Measurements from ENCODE around the gene SEPTIN5.
A peak's percentile ranks its signal among the peaks of the same experiment; 100 is the strongest.
"Not testable (repeated sequence)": the region's sequence is repeated elsewhere in the genome, so short reads cannot be mapped to it uniquely, and the experiment has no call there.

SEPTIN5 gene

DNA sequence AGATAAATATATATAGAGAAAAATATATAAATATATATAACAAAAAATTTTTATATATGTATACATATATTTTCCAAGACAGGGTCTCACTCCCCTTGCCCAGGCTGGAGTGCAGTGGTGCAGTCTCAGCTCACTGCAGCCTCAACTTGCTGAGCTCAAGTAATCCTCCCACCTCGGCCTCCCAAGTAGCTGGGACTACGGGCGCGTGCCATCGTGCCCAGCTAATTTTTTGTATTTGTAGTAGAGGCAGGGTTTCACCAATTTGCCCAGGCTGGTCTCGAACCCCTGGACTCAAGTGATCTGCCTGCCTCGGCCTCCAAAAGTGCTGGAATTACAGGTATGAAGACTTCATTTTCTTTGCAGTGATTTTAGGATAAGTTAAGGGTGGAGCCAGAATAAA is 38.9 kb upstream of the SEPTIN5 start:
- CTCF ChIA-PET: interaction anchor here (1.0 kb wide), 1 partner anchor 46 kb away, joined by 3 read pairs; no protein-coding TSS in a partner anchor
- Mint-ChIP-seq H3K9me3 (no peaks in the 10 kb centered on the region), H3K27me3 (peaks cover 34% of the 10 kb centered on the region), H3K36me3 (no peaks in the 10 kb centered on the region), H3K4me1 (no peaks in the 10 kb centered on the region), H3K4me3 (no peak overlapping the region), H3K27ac (no peak overlapping the region)
- DNase-seq: no peak

DNA sequence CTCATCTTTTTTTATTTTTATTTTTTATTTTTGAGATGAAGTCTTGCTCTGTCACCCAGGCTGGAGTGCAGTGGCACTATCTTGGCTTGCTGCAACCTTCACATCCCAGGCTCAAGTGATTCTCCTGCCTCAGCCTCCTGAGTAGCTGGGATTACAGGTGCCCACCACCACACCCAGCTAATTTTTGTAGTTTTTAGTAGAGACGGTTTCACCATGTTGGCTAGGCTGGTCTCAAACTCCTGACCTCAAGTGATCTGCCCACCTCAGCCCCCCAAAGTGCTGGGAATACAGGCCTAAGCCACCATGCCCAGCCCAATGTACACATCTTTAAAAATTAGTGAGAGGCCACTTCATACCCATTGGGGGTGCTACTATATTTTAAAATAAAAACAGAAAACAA is 37.9 kb upstream of the SEPTIN5 start:
- H3K4me1 Mint-ChIP-seq, H3K9me3 Mint-ChIP-seq, H3K27ac Mint-ChIP-seq, H3K4me3 Mint-ChIP-seq, H3K36me3 Mint-ChIP-seq, DNase-seq: not testable (repeated sequence)
- H3K27me3 Mint-ChIP-seq: peaks cover 39% of the 10 kb centered on the region
- CTCF ChIA-PET: interaction anchor here (1.0 kb wide), 1 partner anchor 47 kb away, joined by 3 read pairs; no protein-coding TSS in a partner anchor

DNA sequence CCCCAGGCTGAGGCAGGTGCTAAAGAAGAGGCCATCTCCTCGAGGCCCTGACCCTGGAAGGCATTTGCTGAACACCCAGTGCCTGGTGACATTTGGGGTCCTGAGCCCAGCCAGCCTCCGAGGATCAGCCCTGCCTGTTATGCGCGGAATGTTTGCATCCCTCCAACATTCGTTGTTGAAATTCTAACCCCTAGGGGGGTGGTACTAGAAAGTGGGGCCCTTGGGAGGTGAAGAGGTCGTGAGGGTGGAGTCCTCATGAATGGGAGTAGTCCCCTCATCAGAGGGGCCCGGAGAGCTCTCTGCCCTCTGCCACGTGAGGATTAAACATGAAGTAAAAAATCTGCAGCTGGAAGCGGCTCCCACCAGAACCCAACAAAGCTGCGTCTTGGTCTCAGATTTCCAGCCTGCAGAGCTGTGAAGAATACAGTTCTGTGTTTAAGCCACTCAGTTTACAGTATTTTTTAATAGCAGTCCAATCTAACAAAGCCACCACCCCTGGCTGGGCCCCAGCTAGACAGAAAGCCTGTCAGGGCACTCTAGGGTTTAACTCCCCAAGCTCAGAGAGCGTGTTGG is 35.3 kb upstream of the SEPTIN5 start:
- Mint-ChIP-seq H3K4me1 (no peaks in the 10 kb centered on the region), H3K4me3 (no peak overlapping the region), H3K36me3 (no peaks in the 10 kb centered on the region), H3K27me3 (peaks cover 40% of the 10 kb centered on the region), H3K9me3 (no peaks in the 10 kb centered on the region), H3K27ac (no peak overlapping the region)
- no peak for DNase-seq
- CTCF ChIA-PET: interaction anchor here (0.6 to 2.8 kb wide), 7 partner anchors 11 to 985 kb away, joined by 3 to 11 read pairs (median 3); no protein-coding TSS in a partner anchor

DNA sequence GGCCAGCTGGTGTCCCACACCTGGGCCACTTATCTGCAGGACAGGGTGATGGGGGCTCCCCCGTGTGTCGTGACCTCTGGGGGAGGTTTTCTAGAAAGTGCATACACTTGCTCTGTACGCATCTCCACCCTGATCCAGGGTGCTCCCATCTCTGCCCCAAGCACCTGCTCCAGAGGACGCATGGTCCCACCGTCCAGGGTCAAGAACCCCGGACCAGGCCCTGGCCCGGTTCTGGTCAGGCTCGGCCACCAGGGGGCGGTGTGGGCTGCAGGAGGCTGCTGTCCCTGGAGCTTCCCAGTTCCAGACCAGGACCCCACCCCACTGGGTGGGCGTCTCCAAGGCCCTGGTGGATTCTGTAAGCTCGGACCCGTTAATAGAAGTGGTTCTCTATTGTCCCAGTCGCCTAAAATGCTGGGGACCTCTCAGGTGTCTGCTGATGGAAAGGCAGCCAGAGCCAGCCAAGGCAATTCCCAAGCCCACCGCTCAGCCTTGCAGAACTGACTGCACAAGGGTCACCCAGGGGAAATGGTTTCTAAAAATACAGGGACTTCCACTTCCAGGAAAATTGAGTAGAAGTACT is 34.7 kb upstream of the SEPTIN5 start:
- no peaks in the 10 kb centered on the region for H3K4me1 Mint-ChIP-seq
- no peaks in the 10 kb centered on the region for H3K9me3 Mint-ChIP-seq
- H3K27me3 Mint-ChIP-seq: peaks cover 38% of the 10 kb centered on the region
- no peak overlapping the region for H3K27ac Mint-ChIP-seq
- DNase-seq: peak; percentile 51
- H3K4me3 Mint-ChIP-seq: no peak overlapping the region
- CTCF ChIA-PET: interaction anchor here (0.6 to 2.8 kb wide), 8 partner anchors 11 to 984 kb away, joined by 3 to 11 read pairs (median 3); no protein-coding TSS in a partner anchor
- H3K36me3 Mint-ChIP-seq: no peaks in the 10 kb centered on the region

DNA sequence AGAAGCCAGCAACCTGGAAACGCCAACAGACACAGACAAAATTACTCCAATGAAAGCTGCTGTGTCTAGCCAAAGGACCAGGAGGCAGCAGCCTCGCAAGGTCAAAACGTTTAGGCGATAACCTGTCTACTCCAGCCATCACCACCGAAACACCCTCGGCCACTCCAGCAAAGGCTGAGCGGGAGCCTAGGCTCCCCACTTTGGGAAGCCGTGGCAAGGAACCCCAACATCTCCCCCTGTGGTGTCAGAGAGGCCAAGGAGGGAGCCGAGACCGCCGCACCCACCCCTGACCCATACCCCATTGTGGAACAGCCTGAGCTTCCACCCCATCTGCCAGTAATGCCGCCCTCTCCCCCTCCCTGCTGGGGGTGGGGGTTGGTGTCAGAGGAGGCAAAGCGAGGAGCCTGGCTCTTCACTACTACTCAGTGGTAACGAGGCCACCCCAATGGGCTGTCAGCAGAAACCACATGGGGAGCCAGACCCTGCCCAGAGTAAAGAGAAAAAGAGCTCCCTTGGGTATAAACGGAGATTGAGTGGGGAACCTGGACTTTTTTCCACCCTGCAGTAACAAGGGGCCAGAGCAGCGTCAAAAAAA is 33.9 kb upstream of the SEPTIN5 start:
- Mint-ChIP-seq H3K27me3 (peaks cover 38% of the 10 kb centered on the region), H3K36me3 (no peaks in the 10 kb centered on the region)

DNA sequence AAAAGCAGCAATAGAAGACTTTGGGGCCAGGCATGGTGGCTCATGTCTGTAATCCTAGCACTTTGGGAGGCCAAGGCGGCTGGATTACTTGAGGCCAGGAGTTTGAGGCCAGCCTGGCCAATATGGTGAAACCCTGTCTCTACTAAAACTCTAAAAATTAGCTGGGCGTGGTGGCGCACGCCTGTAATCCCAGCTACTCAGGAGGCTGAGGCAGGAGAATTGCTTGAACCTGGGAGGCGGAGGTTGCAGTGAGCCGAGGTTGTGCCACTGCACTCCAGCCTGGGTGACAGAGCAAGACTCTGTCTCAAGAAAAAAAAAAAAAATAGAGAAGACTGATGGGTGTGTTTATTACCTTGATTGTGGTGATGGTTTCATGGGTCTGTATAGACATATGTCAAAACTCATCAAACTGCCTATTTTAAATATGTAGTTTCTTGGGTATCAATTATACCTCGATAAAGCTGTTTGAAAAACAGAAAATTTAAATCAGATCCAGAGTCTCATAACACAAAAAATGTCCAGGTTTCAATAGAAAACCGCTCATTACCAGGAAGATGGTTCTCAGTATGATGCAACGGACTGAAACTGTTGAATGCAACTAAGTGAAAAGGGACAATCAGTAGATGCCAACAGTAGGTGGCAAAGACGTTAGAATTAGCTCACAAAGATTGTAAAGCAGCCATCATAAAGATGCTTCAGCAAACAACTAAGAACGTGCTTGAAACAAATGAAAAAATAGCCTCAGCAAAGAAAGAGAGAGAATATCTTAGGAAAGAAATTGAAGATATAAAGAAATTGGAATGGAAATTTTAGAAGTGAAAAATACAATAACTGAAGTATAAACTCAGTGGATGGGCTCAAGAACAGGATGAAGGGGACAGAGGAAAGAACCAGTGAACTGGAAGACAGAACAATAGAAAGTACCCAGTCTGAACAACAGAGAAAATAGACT is 33.1 kb upstream of the SEPTIN5 start:
- H3K4me1 Mint-ChIP-seq: no peaks in the 10 kb centered on the region
- no peak for DNase-seq
- CTCF ChIA-PET: interaction anchor here (1.6 kb wide), 1 partner anchor 28 kb away, joined by 4 read pairs; no protein-coding TSS in a partner anchor
- no peaks in the 10 kb centered on the region for H3K36me3 Mint-ChIP-seq
- H3K27me3 Mint-ChIP-seq: peaks cover 41% of the 10 kb centered on the region
- H3K27ac Mint-ChIP-seq: no peak overlapping the region
- H3K9me3 Mint-ChIP-seq: no peaks in the 10 kb centered on the region
- no peak overlapping the region for H3K4me3 Mint-ChIP-seq

More for the DNA sequence above, 33.9 kb upstream of the SEPTIN5 start:
- no peak overlapping the region for H3K4me3 Mint-ChIP-seq
- CTCF ChIA-PET: interaction anchor here (1.0 to 2.8 kb wide), 5 partner anchors 10 to 233 kb away, joined by 3 to 11 read pairs (median 4); no protein-coding TSS in a partner anchor
- no peak overlapping the region for H3K27ac Mint-ChIP-seq
- no peak for DNase-seq
- no peaks in the 10 kb centered on the region for H3K4me1 Mint-ChIP-seq
- H3K9me3 Mint-ChIP-seq: no peaks in the 10 kb centered on the region

DNA sequence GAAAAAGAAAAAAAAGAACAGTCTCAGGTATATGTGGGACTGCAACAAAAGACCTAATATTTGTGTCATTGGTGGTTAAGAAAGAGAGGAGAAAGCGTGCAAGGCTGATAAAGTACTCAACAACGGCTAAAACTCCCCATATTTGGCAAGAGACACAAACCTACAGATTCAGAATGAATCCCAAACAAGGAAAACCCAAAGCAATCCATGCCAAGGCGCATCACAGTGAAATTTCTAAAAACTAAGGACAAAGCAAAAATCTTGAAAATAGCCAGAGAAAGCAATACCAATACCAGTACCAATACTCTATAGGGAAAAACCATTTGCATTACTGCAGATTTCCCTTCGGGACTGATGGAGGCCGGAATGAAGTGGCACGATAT is 32.4 kb upstream of the SEPTIN5 start:
- Mint-ChIP-seq H3K36me3 (no peaks in the 10 kb centered on the region), H3K9me3 (no peaks in the 10 kb centered on the region), H3K4me3 (no peak overlapping the region), H3K27me3 (peaks cover 41% of the 10 kb centered on the region), H3K27ac (peak overlapping the region; percentile 42), H3K4me1 (no peaks in the 10 kb centered on the region)
- DNase-seq: no peak
- CTCF ChIA-PET: no interaction called here

DNA sequence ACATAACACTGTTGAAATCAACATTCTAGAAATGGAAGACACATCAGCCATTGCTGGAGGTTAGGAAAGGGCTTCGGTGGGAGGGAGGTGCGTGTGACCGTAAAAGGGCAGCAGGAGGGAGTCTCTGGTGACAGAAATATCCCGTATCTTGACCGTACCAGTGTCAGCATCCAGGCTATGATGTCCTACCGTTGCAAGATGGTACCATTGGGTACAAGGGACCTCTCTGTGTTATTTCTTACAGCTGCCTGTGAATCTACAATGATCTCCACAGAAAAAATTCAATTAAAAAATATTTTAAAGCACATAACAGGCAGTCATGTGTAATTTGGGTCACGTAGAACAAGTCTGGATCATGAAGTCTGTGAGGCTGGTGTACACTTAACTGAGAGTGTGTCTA is 27.4 kb upstream of the SEPTIN5 start:
- Mint-ChIP-seq H3K4me3 (no peak overlapping the region), H3K9me3 (no peaks in the 10 kb centered on the region), H3K4me1 (no peaks in the 10 kb centered on the region), H3K27me3 (peaks cover 50% of the 10 kb centered on the region), H3K36me3 (no peaks in the 10 kb centered on the region), H3K27ac (no peak overlapping the region)
- DNase-seq: no peak
- CTCF ChIA-PET: no interaction called here

DNA sequence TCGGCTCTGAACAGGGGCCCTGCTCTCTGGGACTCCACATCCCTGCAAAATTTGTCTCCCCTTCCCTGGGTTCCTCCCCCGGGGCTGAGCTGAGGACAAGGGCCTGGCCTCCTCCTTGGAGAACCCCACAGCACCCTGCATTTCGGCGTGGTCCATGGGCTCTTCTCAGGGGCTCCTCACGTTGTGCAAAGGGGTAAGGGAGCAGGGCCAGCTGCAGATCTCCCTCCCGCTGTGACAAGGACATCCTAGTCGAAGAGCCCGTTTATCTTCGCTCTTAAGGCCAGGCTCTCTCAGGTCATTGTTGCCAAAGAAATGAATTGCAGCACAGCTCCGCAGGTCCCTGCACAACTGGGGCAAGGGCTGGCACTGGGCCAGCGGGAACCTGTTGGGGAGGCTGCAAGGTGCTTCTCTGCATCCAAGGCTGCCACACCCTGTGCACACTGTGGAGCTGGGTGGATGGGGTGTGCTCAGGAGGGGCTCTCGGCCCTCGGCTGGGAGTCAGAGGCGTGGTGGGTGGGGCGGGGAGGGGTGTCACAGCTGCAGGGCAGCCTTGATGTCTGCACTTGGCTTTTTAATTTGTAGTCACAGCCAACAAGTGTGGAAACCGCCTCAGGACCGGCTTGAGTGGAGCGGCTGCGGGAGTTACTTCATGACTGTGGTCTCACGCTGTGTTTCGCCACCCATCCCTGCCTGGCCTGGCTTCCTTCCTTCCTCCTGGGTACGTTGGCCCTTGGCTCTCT is 26.6 kb upstream of the SEPTIN5 start:
- no peak for DNase-seq
- no peaks in the 10 kb centered on the region for H3K9me3 Mint-ChIP-seq
- H3K27ac Mint-ChIP-seq: no peak overlapping the region
- H3K4me3 Mint-ChIP-seq: no peak overlapping the region
- peaks cover 46% of the 10 kb centered on the region for H3K27me3 Mint-ChIP-seq
- CTCF ChIA-PET: no interaction called here
- H3K4me1 Mint-ChIP-seq: no peaks in the 10 kb centered on the region
- H3K36me3 Mint-ChIP-seq: no peaks in the 10 kb centered on the region

DNA sequence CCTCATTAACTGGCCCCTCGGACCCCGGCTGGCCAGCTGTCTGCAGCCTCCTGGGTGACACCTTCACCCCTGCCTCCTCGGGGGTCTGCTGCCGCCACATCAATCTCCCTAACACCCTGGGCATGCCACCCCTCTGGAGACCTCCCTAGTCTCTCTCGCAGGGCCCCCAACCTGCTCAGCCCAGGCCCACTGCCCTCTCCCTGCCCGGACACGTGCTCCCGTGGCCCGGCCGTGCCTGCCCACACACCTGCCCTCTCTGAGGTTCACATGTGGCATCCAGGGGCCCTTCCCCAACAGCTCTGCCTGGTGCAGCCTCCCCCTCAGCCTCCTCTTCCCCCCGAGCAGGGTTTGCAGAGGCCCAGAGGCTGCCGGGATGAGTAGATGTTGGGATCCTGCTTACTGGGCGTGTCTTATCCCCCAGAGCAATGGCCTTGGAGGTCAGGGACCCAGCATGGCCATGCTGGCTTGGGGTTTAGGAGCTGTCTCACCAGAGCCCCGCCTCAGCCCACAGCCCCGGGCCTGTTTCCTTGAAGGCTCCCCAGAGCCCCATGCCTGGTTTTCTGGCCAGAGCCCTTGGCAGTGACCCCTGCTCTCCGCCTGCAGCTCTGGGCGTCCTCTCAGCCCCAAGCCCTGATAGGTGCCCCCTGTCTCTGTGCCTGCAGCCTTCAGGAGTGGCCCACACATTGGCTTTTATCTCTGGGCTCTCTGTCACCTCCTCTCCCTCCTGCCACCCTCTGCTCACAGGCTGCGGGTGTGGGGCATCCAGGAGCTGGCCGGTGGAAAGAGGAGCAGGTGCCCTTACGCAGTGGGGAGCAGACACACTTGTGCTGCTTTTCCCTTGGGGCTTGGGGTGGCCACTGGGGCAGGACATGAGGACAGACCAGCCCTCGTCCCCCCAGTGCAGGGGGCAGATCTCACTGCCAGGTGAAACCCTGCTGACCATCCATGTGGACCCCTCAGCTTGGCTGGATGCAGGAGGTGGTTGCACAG is 25.7 kb upstream of the SEPTIN5 start:
- Mint-ChIP-seq H3K9me3 (no peaks in the 10 kb centered on the region), H3K4me1 (no peaks in the 10 kb centered on the region), H3K4me3 (no peak overlapping the region), H3K27me3 (peaks cover 42% of the 10 kb centered on the region), H3K36me3 (no peaks in the 10 kb centered on the region), H3K27ac (no peak overlapping the region)
- DNase-seq: no peak
- CTCF ChIA-PET: interaction anchor here (2.0 kb wide), 1 partner anchor 9 kb away, joined by 11 read pairs; no protein-coding TSS in a partner anchor

DNA sequence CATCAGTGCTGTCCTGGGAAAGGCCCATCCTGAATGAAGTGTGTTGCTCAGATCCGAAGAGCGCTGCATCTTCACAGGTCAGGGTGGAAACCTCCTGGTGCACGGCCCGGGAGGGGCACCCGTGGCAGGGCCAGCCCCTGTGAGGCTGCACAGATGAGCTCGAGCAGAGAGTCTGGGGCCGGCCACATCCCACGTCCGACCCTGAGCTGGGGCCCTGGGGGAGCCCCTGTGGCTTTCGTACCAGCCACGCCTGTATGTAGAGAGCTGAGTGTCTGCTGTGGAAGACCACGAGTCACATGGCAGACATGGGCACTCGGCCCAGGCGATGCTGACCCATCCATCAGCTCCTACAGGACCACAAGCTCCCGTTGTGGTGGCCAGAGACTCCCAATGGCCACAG is 24.9 kb upstream of the SEPTIN5 start:
- Mint-ChIP-seq H3K27me3 (peaks cover 40% of the 10 kb centered on the region), H3K36me3 (no peaks in the 10 kb centered on the region), H3K9me3 (no peaks in the 10 kb centered on the region), H3K4me1 (no peaks in the 10 kb centered on the region), H3K4me3 (no peak overlapping the region), H3K27ac (no peak overlapping the region)
- CTCF ChIA-PET: interaction anchor here (0.6 to 2.0 kb wide), 2 partner anchors 10 to 12 kb away, joined by 4 to 11 read pairs; no protein-coding TSS in a partner anchor
- DNase-seq: no peak

DNA sequence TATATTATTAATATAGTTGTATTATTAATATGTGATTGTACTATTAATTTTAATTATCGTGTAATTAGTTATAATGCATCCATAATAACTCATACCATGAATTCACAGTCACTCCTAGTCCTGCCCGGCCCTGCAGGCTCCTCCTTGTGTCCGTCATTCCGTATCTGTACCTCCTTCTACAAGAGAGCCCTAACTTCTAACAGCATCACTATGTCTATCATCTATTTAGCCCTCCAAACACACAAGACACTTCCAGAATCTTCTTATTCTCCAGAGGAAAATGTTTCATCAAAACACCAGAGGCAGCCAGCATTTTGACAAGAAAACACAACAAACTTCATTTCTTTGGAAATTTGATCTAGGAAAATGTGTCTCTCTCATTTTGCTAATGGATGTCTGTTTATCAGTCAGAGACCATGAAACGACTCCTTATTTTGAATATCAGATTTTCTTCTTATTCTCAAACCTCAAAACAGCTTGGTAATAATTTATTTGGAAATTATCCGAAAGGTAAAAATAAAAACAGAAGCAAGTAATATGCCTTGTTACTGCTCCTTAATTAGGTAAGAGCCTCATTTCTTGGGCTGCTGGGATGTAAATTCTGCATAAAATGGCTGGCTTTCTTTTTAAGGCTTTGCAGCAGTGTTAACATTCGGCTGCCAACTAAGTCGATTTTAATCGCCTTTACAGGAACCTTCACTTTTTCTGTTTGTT is 23.1 kb upstream of the SEPTIN5 start:
- H3K27ac Mint-ChIP-seq: no peak overlapping the region
- peaks cover 34% of the 10 kb centered on the region for H3K27me3 Mint-ChIP-seq
- H3K36me3 Mint-ChIP-seq: no peaks in the 10 kb centered on the region
- CTCF ChIA-PET: interaction anchor here (2.0 kb wide), 1 partner anchor 12 kb away, joined by 11 read pairs; no protein-coding TSS in a partner anchor
- H3K4me1 Mint-ChIP-seq: no peaks in the 10 kb centered on the region
- H3K9me3 Mint-ChIP-seq: no peaks in the 10 kb centered on the region
- no peak overlapping the region for H3K4me3 Mint-ChIP-seq
- no peak for DNase-seq
